ENCODE data around the gene NBPF1.
"Not testable (repeated sequence)": the region's sequence is repeated elsewhere in the genome, so short reads cannot be mapped to it uniquely, and the experiment has no call there.

GRCh38 chr1:16658234-16658633 is 44.9 kb upstream of the NBPF1 start:
- not testable (repeated sequence) for TF ChIP-seq CTCF (IDR thresholded peaks at IDR 0.05); ZFX (IDR thresholded peaks at IDR 0.05; ENCODE audit: borderline replicate concordance)

All from 22Rv1 (cell line).